Raji (cell line): ENCODE measurements around the gene CEACAM1.

ENCODE experiments used
- POLR2A ChIP-seq: IDR thresholded peaks from 2 replicates; pipeline ENCODE4 v1.6.1; 2011; ENCODE audit warnings: low read depth, low read length, control low read depth; ENCODE audit not compliant: insufficient read depth

CEACAM1 gene

GRCh38 chr19:42528354-42529247 is at the start of gene CEACAM1:
CEACAM1 (minus strand) TSS chr19:42528481; CDS start chr19:42528374, 107 bp downstream.
- TF ChIP-seq POLR2A = no peak

DNA sequence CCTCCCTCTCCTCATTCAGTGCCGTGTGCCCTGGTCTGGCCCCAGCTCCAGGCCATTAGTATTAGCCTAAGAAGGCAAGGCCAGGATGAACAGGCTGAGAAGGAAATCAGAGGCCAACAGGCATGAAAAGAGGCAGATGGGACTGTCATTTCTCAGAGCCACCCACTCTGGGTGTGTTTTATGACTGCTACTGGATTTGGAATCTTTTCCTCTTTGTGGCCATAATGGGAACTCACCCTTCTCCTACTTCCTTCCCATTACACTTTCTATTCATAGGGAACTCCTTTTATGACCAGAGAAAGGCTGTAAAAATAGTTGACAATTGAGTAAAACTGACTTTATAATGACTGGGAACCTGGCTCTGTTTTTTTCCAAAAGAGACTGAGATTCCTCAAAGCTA is 48.7 kb upstream of the CEACAM1 start:
- TF ChIP-seq POLR2A = no peak

- no peak for TF ChIP-seq POLR2A
Measured at GRCh38 chr19:42576241-42576640, 48.0 kb upstream of the CEACAM1 start.

GRCh38 chr19:42573642-42574041 is 45.4 kb upstream of the CEACAM1 start:
- no peak for TF ChIP-seq POLR2A

DNA sequence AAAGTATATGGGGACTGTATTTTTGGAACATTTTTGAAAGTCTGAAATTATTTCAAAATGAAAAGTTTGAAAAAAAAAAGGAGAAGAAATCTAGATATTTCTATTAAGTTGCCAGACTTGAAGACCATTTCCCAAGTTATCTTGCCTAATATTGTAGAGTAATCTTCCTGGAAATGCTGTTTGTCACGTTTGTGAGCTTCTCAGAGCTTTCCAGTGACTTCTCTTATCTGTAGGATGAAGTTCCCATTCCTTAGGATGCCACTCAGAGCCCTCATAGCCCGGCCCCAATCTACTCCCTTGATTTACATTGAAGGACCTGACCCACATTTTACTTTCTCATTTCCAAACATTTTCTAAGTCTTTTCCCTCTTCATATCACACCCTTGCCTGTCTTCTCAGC is 42.8 kb upstream of the CEACAM1 start:
- TF ChIP-seq POLR2A = no peak

- TF ChIP-seq POLR2A = no peak
Measured at GRCh38 chr19:42569193-42569592, 40.9 kb upstream of the CEACAM1 start.

DNA sequence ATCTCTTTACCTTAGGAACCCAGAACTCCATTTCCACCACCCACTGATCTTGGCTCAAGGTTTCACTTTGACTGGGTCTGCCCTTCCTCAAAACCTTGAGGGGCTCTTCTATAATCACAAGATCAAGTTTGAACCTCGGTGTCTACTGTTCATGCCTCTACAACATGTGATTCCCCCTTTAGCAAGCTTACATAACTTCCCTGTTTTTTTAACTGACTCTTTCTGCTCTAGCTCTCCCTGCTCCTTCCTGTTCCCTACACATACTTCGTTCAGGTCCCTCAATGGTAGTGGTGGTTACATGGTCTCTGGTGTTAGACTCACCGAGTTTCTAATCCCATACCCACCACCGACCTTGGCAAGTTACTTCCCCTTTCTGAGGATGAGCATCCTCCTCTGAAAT is 39.7 kb upstream of the CEACAM1 start:
- TF ChIP-seq POLR2A = no peak

DNA sequence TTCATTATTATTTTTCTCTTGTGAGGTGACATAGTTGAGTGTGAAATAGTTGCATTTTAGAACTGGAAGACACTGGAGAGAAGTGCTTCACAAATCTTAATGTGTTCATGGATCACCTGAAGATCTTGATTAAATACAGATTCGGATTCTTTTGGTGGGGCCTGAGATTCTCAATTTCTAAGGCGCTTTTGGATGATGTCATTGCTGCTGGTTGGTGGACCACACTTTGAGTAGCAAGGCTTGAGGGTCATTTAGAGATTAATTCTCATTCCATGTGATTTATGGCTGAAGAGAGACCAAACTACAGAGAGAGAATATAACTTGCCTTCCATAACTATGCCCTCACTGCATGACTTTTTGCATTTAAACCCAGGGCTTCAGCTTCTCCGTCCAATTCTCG is 39.3 kb upstream of the CEACAM1 start:
- TF ChIP-seq POLR2A = no peak

- TF ChIP-seq POLR2A = no peak
Measured at GRCh38 chr19:42563352-42564210, 35.3 kb upstream of the CEACAM1 start.

GRCh38 chr19:42561512-42561911 is 33.2 kb upstream of the CEACAM1 start:
- no peak for TF ChIP-seq POLR2A

- no peak for TF ChIP-seq POLR2A
Measured at GRCh38 chr19:42560731-42561130, 32.5 kb upstream of the CEACAM1 start.

GRCh38 chr19:42558450-42559150 is 30.3 kb upstream of the CEACAM1 start:
- TF ChIP-seq POLR2A = no peak

DNA sequence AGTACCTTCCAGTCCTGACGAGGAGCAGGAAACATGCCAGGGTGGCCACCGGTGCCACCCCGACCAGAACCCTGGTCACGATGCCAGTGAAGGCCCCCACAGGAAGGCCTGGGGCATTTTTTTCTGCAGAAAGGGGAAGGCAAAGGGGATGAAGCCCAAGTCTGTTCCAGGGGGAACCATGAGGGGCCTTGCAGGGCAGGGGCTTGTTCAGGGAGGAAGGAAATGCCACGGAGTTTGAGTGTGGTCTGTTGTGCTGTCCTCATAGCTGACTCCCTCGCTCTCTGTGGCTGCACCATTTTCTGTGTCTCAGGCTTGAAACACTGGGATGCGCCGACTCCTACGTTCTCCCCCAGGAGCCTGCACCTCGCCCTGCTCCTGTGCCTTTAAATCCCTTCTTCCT is 27.5 kb upstream of the CEACAM1 start:
- TF ChIP-seq POLR2A = no peak

- no peak for TF ChIP-seq POLR2A
Measured at GRCh38 chr19:42555317-42555716, 27.0 kb upstream of the CEACAM1 start.

- no peak for TF ChIP-seq POLR2A
Measured at GRCh38 chr19:42554046-42554575, 25.8 kb upstream of the CEACAM1 start.

- no peak for TF ChIP-seq POLR2A
Measured at GRCh38 chr19:42553292-42554045, 25.2 kb upstream of the CEACAM1 start.
